Liver (tissue), 3 donors: Measurements from ENCODE around the gene TBC1D14.

ENCODE experiments used
- ATF3 ChIP-seq: IDR thresholded peaks from 2 replicates; pipeline ENCODE4 v1.6.1; 2016; ENCODE audit warnings: antibody characterized with exemption
- EGR1 ChIP-seq, 2 donors: IDR thresholded peaks; 2 replicates each; pipeline ENCODE4 v1.6.1; 2016 to 2018; ENCODE audit warnings: antibody characterized with exemption in 2 of 2, low read depth in 2 of 2
- FOXA1 ChIP-seq: IDR thresholded peaks from 2 replicates; pipeline ENCODE4 v1.6.1; 2016; ENCODE audit warnings: antibody characterized with exemption
- GABPA ChIP-seq, 2 donors: IDR thresholded peaks in 1 of 2; conservative IDR thresholded peaks in 1 of 2; 2 replicates each; pipeline ENCODE4 v1.6.1; 2016; ENCODE audit warnings: antibody characterized with exemption in 2 of 2, mild to moderate bottlenecking in 1 of 2, moderate library complexity in 1 of 2
- HNF4A ChIP-seq, 2 donors: conservative IDR thresholded peaks; 2 replicates each; pipeline ENCODE4 v1.6.1; 2016; ENCODE audit warnings: antibody characterized with exemption in 2 of 2, mild to moderate bottlenecking in 2 of 2
- JUND ChIP-seq, 2 donors: IDR thresholded peaks; 2 replicates each; pipeline ENCODE4 v1.6.1; 2016; ENCODE audit warnings: antibody characterized with exemption in 2 of 2
- RAD21 ChIP-seq, 2 donors: IDR thresholded peaks; 2 replicates each; pipeline ENCODE4 v1.6.1; 2016; ENCODE audit warnings: antibody characterized with exemption in 2 of 2, mild to moderate bottlenecking in 2 of 2
- REST ChIP-seq: IDR thresholded peaks from 2 replicates; pipeline ENCODE4 v1.6.1; 2016; ENCODE audit warnings: antibody characterized with exemption, mild to moderate bottlenecking
- SP1 ChIP-seq: IDR thresholded peaks from 2 replicates; pipeline ENCODE4 v1.6.1; 2018; ENCODE audit warnings: antibody characterized with exemption, mild to moderate bottlenecking
- TAF1 ChIP-seq: conservative IDR thresholded peaks from 2 replicates; pipeline ENCODE4 v1.6.1; 2016; ENCODE audit warnings: antibody characterized with exemption, mild to moderate bottlenecking
- YY1 ChIP-seq: IDR thresholded peaks from 2 replicates; pipeline ENCODE4 v1.6.1; 2016; ENCODE audit warnings: antibody characterized with exemption, mild to moderate bottlenecking
- TF ChIP-seq, protein P1 (sequence below): fragments of 150-350 bp; IDR thresholded peaks from 2 replicates; pipeline ENCODE4 v1.5.1; 2017; ENCODE audit warnings: improper control_type of control experiment, low read depth, low read length; ENCODE audit not compliant: missing input control
- TF ChIP-seq, protein P2 (sequence below): IDR thresholded peaks from 2 replicates; pipeline ENCODE4 v1.6.1; 2016; ENCODE audit warnings: antibody characterized with exemption
- TF ChIP-seq, protein P3 (sequence below): IDR thresholded peaks from 2 replicates; pipeline ENCODE4 v1.6.1; 2016; ENCODE audit warnings: antibody characterized with exemption
- donor health status: healthy.
- donor health status: healthy.

GRCh38 chr4:7051144-7051495 lies 141.5 kb downstream of the TBC1D14 start:
- TF ChIP-seq SP1 (no peak), REST (no peak), TAF1 (no peak), ATF3 (no peak), GABPA (IDR thresholded peaks at IDR 0.05 in 1 of 2, conservative IDR thresholded peaks at IDR 0.05 in 1 of 2) (no peak), YY1 (no peak), EGR1 (IDR thresholded peaks at IDR 0.05; ENCODE audit: low read depth in 2 of 2) (no peak), HNF4A (conservative IDR thresholded peaks at IDR 0.05) (no peak), JUND (IDR thresholded peaks at IDR 0.05) (no peak), RAD21 (IDR thresholded peaks at IDR 0.05) (no peak), FOXA1 (no peak)
- TF ChIP-seq, protein P1, sequence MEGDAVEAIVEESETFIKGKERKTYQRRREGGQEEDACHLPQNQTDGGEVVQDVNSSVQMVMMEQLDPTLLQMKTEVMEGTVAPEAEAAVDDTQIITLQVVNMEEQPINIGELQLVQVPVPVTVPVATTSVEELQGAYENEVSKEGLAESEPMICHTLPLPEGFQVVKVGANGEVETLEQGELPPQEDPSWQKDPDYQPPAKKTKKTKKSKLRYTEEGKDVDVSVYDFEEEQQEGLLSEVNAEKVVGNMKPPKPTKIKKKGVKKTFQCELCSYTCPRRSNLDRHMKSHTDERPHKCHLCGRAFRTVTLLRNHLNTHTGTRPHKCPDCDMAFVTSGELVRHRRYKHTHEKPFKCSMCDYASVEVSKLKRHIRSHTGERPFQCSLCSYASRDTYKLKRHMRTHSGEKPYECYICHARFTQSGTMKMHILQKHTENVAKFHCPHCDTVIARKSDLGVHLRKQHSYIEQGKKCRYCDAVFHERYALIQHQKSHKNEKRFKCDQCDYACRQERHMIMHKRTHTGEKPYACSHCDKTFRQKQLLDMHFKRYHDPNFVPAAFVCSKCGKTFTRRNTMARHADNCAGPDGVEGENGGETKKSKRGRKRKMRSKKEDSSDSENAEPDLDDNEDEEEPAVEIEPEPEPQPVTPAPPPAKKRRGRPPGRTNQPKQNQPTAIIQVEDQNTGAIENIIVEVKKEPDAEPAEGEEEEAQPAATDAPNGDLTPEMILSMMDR: no peak
- TF ChIP-seq, protein P2, sequence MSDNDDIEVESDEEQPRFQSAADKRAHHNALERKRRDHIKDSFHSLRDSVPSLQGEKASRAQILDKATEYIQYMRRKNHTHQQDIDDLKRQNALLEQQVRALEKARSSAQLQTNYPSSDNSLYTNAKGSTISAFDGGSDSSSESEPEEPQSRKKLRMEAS: no peak
- TF ChIP-seq, protein P3, sequence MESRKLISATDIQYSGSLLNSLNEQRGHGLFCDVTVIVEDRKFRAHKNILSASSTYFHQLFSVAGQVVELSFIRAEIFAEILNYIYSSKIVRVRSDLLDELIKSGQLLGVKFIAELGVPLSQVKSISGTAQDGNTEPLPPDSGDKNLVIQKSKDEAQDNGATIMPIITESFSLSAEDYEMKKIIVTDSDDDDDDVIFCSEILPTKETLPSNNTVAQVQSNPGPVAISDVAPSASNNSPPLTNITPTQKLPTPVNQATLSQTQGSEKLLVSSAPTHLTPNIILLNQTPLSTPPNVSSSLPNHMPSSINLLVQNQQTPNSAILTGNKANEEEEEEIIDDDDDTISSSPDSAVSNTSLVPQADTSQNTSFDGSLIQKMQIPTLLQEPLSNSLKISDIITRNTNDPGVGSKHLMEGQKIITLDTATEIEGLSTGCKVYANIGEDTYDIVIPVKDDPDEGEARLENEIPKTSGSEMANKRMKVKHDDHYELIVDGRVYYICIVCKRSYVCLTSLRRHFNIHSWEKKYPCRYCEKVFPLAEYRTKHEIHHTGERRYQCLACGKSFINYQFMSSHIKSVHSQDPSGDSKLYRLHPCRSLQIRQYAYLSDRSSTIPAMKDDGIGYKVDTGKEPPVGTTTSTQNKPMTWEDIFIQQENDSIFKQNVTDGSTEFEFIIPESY: no peak
